8988T (cell line): ENCODE results near the gene PPP1R14C.
"Not testable (repeated sequence)": the region's sequence is repeated elsewhere in the genome, so short reads cannot be mapped to it uniquely, and the experiment has no call there.

Experiments
- DNase-seq: peaks from one replicate; pipeline ENCODE4 v3.0.0; 2011

The PPP1R14C gene

DNA sequence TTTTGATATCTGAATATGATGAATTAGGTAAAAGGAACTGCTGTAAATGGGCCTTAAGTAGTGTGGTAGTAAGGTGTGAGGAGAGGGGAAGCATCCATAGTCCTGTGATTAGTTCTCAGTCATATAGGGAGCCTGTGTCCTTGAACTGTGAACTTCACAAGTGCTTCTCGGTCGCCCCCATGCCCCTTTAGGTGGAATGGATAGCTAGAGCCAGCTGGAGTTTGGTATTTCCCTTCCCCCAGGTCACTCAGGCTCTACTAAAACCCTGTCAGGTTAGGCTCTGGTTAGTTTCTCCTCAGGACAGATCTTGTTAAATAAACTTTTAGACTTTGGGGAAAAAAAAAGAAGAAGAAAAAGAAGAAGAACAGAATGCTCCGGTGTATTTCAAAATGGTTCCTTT lies 82.0 kb downstream of the PPP1R14C start:
- DNase-seq = no peak

DNA sequence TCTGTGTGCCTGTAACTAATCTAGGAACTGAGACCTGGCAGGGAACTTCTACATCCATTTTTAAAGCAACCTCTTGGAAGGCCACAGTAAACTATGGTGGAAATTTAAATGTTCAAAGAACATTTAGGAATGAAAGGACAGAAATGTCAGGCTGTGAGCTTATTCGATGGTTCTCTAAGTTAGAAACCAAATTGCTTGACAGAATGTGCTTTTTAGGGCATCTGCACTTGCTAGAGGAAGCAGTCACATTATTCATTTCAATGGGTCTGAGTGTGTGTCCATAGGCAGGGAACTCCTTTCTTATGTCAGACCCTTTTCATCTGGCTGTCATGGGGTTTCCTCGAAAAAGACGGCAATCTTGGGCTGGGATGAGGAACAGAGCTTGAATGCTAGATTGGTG lies 84.4 kb downstream of the PPP1R14C start:
- no peak for DNase-seq

DNA sequence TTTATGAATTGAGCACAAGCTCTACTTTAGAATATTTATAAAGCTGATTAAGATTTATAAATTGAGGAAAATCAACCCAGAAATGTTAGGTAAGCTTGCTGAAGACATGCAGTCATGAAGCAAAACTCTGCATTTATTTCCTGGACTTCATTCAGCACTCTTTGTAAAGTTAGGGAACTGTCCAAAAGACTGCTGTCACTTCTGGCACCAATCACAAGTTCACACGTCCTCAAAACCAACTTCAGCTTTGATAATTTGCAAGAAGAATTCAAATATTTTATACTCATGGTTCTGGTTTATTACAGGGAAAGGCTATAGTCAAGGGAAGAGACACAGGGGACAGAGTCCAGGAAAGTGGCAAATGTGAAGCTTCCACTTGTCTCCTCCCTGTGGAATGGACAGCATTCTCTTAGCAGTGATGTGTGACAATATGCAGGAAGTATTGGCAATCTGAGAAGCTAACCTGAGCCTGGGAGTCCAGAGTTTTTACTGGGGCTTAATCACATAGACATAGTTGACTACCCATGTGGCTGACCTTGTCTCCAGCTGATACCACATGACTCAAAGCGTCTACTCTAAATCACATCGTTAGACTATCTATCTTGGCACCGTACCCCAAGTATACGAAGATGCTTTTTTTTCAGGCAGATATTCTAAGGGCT lies 85.4 kb downstream of the PPP1R14C start:
- no peak for DNase-seq

DNA sequence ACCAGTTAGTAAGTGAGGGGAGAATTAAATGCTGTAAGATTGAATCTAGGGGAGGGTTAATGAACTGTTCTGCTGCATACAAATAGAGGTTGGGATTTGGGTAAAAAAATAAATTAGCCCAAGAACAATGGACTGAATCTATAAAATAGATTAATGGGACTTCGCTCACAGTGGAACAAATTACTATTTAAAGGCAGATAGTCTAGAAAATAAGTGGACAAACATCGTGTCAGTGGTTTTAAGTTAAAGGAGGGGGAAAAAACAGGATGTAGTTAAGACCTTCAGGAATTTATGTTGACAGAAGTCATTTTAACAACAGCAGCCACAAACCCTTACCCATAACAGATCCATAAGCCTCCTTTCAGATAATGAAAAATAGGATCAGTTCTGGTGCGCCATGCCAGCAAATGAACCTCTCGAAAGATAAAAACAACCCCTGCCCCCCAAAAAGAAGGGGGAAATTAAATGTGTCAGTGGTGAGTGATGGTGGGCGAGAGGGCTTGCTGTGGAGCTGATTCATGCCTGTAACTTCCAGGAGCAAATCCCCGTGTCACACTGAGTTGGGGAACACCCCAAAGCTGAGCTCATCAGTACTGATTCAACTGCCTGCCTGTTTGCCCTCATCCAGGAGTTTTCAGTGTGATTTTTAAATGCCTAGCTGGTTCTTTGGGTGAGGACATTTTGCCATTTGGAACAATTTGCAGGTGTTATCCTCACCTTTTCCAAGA lies 86.8 kb downstream of the PPP1R14C start:
- DNase-seq = no peak

DNA sequence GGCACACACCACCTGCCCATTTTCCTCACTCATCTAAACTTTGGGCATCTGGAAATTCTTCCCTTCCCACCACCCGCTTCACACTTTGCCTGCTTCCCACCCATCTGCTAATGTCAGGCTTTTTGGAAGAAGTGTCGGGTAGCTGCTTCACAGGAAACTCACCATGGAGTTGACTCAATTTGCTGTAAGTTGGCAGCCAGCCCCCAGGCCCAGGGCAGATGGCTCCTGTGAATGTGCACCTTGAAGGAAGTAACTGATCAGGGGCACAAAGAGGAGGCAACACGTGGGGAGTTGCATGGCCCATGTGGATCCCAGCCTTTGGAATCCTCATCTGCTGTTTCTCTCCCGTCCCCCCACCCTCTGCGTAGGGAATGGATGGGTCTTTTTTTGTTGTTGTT lies 87.3 kb downstream of the PPP1R14C start:
- DNase-seq = no peak

DNA sequence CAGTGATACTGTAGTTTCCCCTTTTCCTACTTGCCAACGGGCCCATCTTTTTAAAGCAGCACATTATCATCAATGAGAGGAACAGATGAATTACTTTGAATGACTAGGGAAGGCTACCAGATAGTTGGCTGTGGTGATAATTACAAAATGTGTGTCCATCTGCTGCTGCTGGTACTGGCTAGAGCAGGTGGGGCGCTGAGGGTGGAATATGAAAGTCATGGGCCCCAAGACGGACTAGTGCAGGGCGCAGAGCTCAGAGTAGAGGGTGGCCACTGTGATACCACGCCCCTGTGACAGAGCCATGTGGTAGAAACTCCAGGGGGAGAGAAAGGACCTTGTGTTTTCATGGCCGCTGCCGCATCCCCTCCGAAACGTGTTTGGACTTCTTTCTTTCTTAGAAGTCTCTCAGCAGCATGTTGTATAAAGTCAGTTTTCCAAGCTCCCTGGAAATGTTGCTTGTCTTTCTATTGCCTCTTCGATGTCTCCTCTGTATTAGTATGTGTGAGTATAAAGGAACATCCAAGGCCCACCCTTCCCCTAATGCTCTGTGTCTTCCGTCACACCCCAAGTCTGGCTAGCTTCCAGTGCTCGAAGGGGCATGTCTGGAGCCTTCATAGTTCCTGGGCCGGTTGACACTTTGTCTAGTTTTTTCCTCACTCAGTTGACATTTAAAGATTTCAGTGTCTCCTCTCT lies 88.1 kb downstream of the PPP1R14C start:
- DNase-seq = no peak

DNA sequence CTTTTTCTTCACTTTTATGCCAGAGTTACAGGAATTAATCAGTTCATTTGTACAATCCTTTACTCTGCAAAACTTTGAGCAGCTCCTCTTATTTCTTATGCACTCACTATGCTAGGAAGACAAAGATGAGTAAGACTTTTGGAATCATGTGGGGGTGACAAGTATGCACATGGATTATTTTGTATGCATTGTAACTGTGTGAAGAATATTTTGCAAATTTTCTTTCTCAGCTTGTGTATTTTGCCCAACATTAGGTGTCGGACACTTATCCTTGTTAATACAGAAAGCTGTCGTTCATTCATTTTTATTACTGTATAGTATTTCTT lies 88.6 kb downstream of the PPP1R14C start:
- DNase-seq = no peak

DNA sequence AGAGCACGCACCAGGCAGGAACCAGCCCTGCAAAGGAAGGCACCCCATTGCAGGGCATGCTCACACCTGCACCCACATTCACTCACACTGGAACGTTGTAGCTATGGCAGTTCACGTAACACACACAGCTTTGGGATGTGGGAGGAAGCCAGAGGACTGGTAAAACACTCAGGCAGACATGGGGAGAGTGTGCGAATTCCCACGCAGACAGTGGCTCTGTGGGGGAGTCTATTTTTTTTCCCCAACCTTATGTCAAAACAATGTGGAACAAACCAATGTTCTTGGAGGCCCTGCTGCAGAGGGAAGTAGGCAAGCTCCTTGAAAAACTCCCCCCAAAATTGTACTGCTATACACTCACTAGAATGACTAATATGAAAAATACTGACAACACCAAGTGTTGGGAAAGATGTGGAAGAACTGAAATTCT lies 91.0 kb downstream of the PPP1R14C start:
- no peak for DNase-seq

DNA sequence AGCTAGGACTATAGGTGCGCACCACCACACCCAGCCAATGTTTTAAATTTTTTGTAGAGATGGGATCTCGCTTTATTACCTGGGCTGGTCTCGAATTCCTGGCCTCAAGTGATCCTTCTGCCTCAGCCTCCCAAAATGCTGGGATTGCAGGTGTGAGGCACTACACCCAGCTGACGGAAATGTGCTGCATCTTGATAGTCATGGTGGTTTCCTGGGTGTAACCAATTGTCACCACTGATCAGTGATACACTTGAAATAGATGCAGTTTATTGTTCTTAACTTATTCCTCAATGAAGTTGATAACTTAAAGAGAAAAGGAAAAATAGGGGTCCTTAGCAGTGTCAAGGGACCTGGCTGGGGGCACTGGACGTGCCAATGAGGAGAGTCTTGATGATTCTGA lies 92.4 kb downstream of the PPP1R14C start:
- DNase-seq = no peak

DNA sequence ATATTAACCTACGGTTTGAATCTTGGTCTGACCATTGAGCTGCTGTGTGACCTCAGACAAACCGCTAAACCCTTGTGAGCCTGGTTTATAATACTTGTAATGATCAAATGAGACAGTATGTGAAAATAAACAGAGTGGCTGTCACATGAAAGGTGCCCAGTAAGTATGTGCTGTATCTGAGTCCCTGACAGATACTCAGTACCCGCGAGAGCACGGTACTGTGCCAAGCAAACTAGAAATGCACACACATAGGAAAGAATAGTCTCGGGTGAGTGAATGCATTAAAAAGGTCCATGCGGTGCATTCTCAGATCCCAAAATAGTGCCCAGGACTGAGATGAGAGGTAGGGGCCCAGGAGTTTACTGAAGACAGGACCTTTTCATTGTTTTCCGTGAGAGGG lies 93.3 kb downstream of the PPP1R14C start:
- no peak for DNase-seq

DNA sequence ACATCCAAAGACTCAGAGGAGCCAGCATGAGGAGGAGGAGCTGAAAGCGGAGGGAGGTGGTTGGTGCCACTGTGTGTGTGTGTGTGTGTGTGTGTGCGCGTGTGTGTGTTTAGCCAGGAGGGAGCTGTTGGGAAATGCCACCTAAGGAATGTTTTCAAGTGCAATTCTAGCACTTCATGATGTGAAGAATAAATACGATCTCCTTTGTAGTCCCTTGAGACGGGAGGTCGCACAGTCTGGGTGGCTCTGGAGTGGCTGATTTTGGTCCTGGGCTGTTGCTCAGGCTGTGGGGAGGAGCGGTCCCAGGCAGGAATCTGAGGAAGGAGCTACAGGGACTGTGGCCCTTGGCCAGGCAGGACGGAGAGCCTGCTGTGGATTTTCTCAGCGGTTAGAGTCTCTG lies 93.7 kb downstream of the PPP1R14C start:
- no peak for DNase-seq

DNA sequence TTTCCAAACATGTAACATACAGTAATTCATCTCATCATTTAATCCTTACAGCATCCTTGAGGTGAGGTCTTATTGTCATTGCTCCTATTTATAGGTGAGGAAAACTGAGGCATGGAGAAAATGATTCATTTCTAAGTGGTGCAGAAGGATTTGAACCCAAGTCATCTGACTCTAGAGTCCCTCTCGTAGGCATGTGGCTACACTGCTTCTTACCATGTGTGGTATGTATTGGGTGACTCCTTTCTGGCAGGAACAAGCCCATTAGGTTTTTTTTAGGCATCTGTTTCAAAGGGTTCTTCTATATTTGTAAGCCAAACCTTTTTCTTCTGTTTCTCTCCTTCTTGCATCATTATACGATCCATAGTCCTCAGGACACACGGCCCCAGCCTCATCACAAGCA lies 94.8 kb downstream of the PPP1R14C start:
- no peak for DNase-seq

DNA sequence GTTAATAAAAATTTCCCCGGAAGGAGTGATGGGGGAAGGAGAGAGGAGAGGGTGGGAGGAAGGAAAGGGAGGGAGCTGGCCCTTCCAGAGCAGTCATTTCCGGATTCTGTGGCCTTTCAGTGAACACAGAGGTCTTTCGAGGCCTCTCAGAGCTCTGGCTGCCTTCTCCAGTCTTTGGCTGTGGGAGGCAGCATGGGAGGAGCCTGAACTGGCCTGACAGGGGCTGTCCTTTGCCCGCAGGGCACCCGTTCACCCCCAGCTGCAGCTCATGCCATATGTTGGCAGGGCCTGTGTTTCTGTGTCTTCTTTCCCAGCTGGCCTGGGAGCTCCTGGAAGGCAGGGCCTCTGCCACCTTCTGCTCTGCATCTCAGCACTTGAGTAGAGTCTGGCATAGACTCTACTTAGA lies 95.5 kb downstream of the PPP1R14C start:
- DNase-seq = no peak

DNA sequence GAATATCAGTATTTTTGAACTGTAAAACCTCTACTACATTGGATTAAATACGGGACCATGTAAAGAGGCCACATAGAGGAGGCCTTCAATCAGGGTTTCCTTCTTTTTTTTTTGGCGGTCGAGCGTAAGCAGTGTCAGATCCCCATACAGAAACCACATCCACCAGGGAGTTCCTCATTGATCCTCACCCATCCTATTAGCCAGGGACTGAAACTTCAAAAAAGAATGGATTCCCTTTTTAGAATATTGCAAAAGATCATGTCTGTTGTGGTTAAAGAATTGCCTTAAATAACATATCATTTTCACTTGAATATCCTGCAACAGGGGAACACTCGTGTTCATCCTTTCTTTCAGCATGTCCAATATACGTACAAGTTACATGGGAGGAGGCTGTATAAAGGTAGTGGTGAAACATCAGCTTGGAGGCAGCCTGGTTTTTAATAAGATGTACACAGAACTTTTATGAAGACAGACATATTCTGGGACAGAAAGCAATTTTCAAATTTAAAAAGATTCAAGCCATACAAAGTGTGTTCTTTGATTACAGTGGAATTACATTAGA lies 96.1 kb downstream of the PPP1R14C start:
- no peak for DNase-seq

DNA sequence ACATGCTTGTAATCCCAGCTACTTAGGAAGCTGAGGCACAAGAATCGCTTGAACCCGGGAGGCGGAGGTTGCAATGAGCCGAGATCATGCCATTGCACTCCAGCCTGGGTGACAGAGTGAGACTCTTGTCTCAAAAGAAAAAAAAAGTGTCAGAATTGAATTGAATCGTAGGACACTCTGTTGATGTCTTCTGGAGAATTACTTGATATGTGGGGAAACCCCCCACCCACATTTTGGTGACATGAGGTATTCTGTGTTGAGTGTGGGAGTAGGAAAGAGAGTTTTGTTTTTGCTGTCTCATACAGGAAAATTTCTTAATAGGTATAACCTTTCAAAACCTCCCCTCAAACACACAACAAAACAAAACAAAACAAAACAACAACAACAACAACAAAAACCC lies 98.9 kb downstream of the PPP1R14C start:
- not testable (repeated sequence) for DNase-seq

DNA sequence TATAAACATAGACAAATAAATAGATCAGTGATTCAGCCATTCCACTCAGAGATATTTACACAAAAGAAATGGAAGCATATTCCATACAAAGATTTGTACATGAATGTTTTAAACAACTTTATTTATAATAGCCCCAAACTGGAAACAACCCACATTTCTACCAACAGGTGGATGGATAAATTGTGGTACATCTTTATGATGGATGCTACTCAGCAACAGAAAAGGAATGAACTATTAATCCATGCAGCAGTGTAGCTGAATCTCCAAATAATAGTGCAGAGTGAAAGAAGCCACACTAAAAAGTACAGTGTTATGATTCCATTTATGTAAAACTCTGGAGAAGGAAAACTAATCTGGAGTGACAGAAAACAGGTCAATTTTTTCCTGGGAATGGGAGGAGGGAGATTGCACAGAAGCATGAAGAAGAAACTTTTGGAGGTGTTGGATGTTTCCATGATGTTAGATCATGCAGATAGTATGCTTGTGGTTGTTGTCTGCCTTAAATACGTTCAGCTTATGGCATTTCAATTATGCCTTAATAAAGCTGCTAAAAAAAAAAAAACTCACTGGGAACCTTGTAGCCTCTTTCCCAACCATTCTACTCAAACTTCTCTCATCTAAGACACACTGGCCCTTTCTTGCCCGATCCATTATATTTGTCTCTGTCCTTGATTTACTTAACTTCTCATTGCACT lies 100.9 kb downstream of the PPP1R14C start:
- no peak for DNase-seq

DNA sequence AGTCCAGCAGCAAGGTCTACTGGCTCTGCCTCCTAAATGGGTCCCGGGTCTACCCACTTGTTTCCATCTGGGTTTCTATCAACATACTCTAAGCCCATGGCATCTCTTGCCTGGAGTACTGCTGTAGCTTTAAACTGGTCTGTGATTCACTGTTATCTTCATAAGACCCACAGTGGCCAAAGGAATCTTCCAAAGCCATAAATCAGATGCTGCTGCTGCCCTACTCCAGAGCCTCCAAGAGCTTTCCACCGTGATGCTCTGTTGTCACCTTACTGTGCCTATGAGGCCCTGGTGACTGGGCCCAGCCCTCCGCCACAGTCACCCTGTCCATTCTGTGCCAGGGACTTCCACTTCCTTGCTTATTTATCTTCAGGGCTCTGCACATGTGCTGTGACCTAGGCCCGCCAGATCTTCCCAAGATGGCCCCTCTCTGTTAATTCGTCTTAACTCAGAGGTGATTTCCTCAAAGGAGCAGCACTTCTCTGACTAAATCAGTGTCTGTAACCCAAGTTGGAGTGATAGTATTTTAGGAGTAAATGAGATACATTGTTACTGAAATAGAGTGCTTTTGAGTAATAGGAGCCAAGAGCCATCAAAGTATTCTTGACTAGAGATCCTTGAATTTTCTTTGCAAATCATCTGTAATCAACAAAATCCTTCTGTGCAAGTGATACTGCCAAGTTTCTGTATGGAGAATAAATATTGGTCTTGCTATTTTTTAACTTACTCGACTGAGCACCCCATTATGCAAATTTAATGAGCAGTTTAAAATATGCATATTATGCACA lies 102.5 kb downstream of the PPP1R14C start:
- DNase-seq = no peak

DNA sequence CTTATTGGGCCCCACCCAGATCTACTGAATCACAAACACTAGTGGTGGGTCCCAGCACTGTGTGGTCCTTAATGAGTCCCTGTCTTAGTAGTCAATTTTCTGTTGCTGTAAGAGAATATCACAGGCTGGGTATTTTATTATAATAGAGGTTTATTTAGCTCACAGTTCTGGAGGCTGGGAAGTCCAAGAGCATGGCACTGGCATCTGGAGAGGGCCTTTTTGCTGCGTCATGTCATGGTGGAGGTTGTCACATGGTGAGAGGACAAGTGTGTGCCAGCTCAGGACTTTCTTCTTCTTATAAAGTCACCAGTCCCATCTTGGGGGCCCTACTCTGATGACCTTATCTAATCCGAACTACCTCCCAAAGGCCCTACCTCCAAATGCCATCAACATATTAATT lies 105.0 kb downstream of the PPP1R14C start:
- DNase-seq = no peak

DNA sequence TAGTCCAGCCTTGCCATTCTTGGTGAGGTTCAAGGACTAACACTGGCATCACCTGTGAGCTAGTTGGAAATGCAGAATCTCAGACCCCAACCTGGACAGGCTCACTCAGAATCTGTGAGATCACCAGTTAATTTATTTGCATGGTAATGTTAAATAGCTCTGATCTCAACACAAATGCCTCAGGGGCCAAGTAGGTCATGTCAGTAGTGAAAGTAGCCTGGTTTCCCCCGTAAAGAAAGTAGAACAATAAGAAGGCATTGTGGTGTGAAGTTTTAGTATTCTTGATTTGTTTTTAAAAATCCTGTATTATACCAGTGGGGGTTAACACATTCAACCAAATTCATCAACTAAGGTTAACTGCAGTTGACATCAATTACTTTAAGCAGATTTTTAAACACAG lies 105.5 kb downstream of the PPP1R14C start:
- no peak for DNase-seq

DNA sequence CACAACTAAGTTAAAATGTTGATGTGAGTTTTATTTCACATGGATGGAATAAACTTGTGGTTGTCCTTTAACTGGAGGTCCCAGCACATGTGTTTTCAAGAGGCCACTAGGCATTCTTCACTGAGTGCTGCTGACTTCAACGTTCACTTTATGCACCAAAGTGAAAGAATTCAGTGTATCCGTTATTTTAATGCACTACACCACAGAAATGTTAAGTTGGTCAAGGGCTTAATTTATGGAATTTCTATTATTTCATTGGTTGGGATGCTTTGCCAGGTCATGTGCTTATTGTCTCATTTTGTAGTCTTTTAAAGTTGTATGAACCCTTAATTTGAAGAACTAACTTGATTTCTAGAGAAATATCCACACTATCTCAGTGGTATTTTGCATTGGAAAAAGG lies 106.4 kb downstream of the PPP1R14C start:
- DNase-seq = no peak

DNA sequence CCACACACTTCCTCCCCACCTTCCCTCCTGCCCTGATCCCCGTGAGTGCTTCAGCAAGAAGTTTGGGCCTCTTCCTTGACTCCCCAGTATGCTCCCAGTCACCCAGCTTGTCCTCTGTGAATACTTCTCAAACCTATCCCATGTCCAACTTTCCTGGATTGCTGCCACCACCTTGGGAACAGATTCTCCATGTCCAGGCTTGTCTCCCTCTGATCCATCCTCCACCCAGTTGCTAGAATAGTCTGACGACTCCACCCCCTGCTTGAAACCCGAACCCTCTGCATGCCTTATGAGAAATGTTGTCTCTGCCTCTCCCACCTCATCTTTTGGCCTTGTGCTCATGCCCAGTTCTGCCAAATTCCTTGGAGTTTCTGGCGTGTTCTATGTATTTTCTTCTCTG lies 108.0 kb downstream of the PPP1R14C start:
- DNase-seq = no peak

DNA sequence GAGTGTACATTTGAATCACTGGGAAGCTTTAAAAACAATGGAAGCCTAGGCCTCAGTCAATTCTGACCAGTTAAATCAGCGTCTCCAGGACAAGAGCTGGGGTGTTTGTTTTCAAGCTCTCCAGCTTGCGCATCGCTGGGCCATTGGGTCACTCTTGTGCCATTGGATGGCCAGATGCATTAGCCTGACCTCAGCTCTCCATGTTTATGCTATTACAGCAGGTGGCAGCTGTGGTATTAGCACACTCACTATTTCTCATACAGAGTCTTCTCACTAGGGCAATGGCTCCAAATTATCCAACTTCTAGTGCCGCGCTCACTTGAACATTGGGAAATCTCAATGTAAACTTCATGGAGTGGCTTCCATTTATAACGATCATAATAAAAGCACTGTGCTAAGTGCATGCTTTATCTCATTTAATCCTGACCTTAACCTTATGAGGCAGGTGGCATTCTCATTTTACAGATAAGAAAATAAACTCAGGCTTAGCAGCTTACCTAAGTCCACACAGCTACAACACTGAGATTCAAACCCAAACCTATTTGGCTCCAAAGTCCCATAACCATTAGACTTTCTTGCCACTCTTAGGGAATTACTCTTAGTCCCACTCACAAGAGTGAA lies 108.8 kb downstream of the PPP1R14C start:
- no peak for DNase-seq
